SU-DHL-6 (cell line): ENCODE measurements around the gene POLR2I.

ENCODE experiments used
- H2AFZ ChIP-seq: fragments of 200-600 bp; sonication (generic); 2 replicates; pipeline ENCODE4 v1.6.1; 2014; ENCODE audit warnings: low read depth, mild to moderate bottlenecking, moderate library complexity, mixed read lengths, antibody characterized with exemption, low read length; ENCODE audit not compliant: severe bottlenecking
- H3F3A ChIP-seq: fragments of 200-600 bp; shearing (Covaris generic); 2 replicates; pipeline ENCODE4 v1.6.0; 2016; ENCODE audit warnings: antibody characterized with exemption, mild to moderate bottlenecking; ENCODE audit not compliant: insufficient read depth
- H3K27ac ChIP-seq: fragments of 200-600 bp; sonication (generic); 2 replicates; pipeline ENCODE4 v1.5.1; 2016; ENCODE audit warnings: low read depth, mild to moderate bottlenecking, low read length, moderate library complexity, mixed read lengths
- H3K27me3 ChIP-seq: fragments of 200-600 bp; sonication (generic), shearing (Covaris generic); 2 replicates; pipeline ENCODE4 v1.6.0; 2014; ENCODE audit warnings: mild to moderate bottlenecking, low read length
- H3K36me3 ChIP-seq: fragments of 200-600 bp; sonication (generic); 2 replicates; pipeline ENCODE4 v1.6.1; 2014; ENCODE audit warnings: mild to moderate bottlenecking, low read length, mixed read lengths
- H3K4me2 ChIP-seq: fragments of 300-600, 200-600 bp; shearing (Covaris generic), sonication (generic); 2 replicates; pipeline ENCODE4 v1.6.0; 2014; ENCODE audit warnings: low read length, low read depth, mild to moderate bottlenecking; ENCODE audit not compliant: poor library complexity, severe bottlenecking
- H3K4me3 ChIP-seq: fragments of 200-600 bp; sonication (generic); 2 replicates; pipeline ENCODE4 v1.5.1; 2014; ENCODE audit warnings: antibody characterized with exemption, low read length, mild to moderate bottlenecking, mixed read lengths; ENCODE audit not compliant: insufficient read depth, poor library complexity, severe bottlenecking
- H3K79me2 ChIP-seq: fragments of 200-600 bp; sonication (generic); 2 replicates; pipeline ENCODE4 v1.6.1; 2014; ENCODE audit warnings: mild to moderate bottlenecking, low read length, moderate library complexity; ENCODE audit not compliant: insufficient read depth
- H3K9ac ChIP-seq: fragments of 200-600 bp; sonication (generic); 2 replicates; pipeline ENCODE4 v1.7.0; 2014; ENCODE audit warnings: mild to moderate bottlenecking, low read length
- H3K9me2 ChIP-seq: fragments of 200-600 bp; sonication (generic); replicated peaks from 2 replicates; pipeline ENCODE4 v1.6.1; 2014; ENCODE audit warnings: low read length; ENCODE audit not compliant: insufficient read depth
- H3K9me3 ChIP-seq: fragments of 200-600 bp; sonication (generic); 2 replicates; pipeline ENCODE4 v1.6.1; 2014; ENCODE audit warnings: low read length, mixed read lengths; ENCODE audit not compliant: insufficient read depth
- H4K20me1 ChIP-seq: fragments of 200-600 bp; sonication (generic); 2 replicates; pipeline ENCODE4 v1.6.1; 2014; ENCODE audit warnings: low read depth, mild to moderate bottlenecking, antibody characterized with exemption, low read length, moderate library complexity, mixed read lengths
- EZH2phosphoT487 ChIP-seq: fragments of 200-600 bp; sonication (generic), shearing (Covaris generic); conservative IDR thresholded peaks from 2 replicates; pipeline ENCODE4 v1.6.1; 2018; ENCODE audit warnings: mild to moderate bottlenecking, antibody characterized with exemption, low read length, moderate library complexity, mixed read lengths
- TF ChIP-seq, protein P1 (sequence below): fragments of 200-600 bp; sonication (generic); IDR thresholded peaks from one replicate; pipeline ENCODE4 v1.5.1; 2017; ENCODE audit warnings: antibody characterized with exemption, mild to moderate bottlenecking, low read length, moderate library complexity; ENCODE audit not compliant: insufficient read depth, poor library complexity, severe bottlenecking

POLR2I gene

DNA sequence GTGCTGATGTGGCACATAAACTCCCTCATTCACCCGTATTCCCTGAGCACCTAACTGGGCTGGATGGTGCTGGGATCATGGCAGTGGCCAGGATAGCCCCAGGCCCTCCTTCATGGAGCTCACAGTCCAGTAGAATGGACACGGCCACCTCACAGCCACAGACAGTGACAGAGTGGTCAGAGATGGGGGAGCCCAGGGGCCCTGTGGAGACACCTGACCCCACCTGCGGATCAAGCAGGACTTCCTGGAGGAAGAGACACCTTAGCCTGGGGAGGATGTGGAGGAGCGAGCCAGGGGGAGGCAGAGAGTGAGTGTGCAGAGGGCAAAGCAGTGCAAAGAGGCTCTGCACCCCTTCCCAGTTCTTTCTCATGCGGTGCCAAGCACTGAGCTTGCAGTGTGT lies 24.8 kb downstream of the POLR2I start:
- Histone ChIP-seq H3K27ac (no peak overlapping the region), H3K36me3 (peaks cover 5% of the 10 kb centered on the region; the same call in 1 of the 2 replicates), H3F3A (no peaks in the 10 kb centered on the region), H3K4me2 (no peak overlapping the region), H3K9me3 (no peaks in the 10 kb centered on the region), H3K9me2 (no peaks in the 10 kb centered on the region), H4K20me1 (no peaks in the 10 kb centered on the region), H3K79me2 (no peaks in the 10 kb centered on the region), H3K27me3 (no peaks in the 10 kb centered on the region), H3K4me3 (no peak overlapping the region), H3K9ac (no peak overlapping the region), H2AFZ (no peak overlapping the region)
- TF ChIP-seq, protein P1, sequence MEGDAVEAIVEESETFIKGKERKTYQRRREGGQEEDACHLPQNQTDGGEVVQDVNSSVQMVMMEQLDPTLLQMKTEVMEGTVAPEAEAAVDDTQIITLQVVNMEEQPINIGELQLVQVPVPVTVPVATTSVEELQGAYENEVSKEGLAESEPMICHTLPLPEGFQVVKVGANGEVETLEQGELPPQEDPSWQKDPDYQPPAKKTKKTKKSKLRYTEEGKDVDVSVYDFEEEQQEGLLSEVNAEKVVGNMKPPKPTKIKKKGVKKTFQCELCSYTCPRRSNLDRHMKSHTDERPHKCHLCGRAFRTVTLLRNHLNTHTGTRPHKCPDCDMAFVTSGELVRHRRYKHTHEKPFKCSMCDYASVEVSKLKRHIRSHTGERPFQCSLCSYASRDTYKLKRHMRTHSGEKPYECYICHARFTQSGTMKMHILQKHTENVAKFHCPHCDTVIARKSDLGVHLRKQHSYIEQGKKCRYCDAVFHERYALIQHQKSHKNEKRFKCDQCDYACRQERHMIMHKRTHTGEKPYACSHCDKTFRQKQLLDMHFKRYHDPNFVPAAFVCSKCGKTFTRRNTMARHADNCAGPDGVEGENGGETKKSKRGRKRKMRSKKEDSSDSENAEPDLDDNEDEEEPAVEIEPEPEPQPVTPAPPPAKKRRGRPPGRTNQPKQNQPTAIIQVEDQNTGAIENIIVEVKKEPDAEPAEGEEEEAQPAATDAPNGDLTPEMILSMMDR = no peak
- no peak for TF ChIP-seq EZH2phosphoT487

DNA sequence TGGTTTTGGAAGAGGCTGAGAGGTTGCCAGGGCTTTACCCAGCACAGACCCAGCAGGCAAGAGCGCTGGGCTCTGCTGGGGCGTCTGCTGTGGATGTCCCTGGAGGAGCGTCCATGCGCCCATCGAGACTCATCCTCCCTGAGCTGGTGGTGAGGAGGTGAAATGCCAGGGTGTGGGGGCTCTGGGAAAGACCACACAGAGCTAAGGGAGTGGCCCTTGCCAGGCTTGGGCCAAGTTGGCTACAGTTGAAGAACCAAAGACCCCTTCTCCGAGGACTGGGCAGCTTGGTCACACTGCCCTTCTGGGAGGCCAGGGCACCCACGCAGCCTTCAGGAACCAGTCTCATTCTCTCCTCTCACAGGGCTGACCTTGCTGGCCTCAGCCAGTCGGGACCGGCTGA lies 28.3 kb downstream of the POLR2I start:
- Histone ChIP-seq H4K20me1 (no peaks in the 10 kb centered on the region), H3K36me3 (peaks cover 16% of the 10 kb centered on the region; the same call in 1 of the 2 replicates)
- TF ChIP-seq, protein P1 = no peak
- TF ChIP-seq EZH2phosphoT487 = no peak

DNA sequence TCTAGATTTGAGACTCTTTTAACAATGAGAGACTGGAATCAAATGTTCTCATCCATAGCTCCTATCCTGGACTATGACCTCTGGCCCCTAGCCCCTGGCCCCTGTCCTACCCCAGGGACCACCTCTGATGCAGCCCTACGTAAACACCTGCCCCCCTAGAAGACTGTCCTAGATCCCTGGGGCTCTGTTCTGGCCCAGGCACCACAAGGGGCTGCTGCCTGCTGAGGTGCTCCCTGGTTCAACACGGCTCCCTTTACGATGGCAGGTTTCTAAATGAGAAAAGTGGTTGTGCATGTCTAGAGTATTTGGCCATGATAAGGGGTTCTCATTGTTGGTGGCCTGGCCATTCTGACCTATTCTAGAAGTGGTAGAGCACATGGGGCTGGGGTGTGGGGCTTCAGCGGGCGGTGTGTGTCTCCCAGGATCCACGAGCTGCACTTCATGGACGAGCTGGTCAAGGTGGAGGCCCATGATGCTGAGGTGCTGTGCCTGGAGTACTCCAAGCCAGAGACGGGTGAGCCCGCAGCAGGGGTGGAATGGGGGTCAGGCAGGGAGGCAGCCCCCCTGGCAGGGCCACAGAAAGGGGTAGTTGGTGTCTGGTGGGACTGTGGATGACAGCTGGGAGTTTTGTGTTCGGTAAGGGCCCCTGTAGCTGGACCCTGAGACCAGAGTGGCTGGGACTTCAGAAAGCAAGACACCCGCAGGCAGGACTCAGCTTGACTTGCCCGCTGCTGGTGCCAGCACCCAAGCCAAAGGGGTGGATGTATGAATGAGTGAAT lies 30.3 kb downstream of the POLR2I start:
- Histone ChIP-seq H3K36me3 (peaks cover 21% of the 10 kb centered on the region; the same call in 1 of the 2 replicates), H3K27ac (no peak overlapping the region), H4K20me1 (no peaks in the 10 kb centered on the region), H3K27me3 (no peaks in the 10 kb centered on the region), H3K9me2 (no peaks in the 10 kb centered on the region), H3F3A (no peaks in the 10 kb centered on the region), H3K4me2 (no peak overlapping the region), H3K79me2 (no peaks in the 10 kb centered on the region), H3K9me3 (no peaks in the 10 kb centered on the region), H3K9ac (no peak overlapping the region), H3K4me3 (no peak overlapping the region), H2AFZ (no peak overlapping the region)
- TF ChIP-seq, protein P1 = no peak
- no peak for TF ChIP-seq EZH2phosphoT487

More for the DNA sequence above, 28.3 kb downstream of the POLR2I start:
- H3K27ac ChIP-seq = no peak overlapping the region
- H3K9ac ChIP-seq = no peak overlapping the region
- H3K4me2 ChIP-seq = no peak overlapping the region
- H3K9me2 ChIP-seq = no peaks in the 10 kb centered on the region
- H3K27me3 ChIP-seq = no peaks in the 10 kb centered on the region
- no peaks in the 10 kb centered on the region for H3F3A ChIP-seq
- no peaks in the 10 kb centered on the region for H3K9me3 ChIP-seq
- no peaks in the 10 kb centered on the region for H3K79me2 ChIP-seq
- H2AFZ ChIP-seq = no peak overlapping the region
- H3K4me3 ChIP-seq = no peak overlapping the region
